Stimulated activated CD8-positive, alpha-beta memory T cell treated with anti-CD3 and anti-CD28 coated beads, Interleukin-7, amount 100 ng/mL, for 4 hours (primary cell): ENCODE results near the gene SMURF1.

ENCODE experiments used
- DNase-seq, 2 donors: peaks; one replicate each; pipeline ENCODE4 v3.0.0-alpha.2; 2020; ENCODE audit warnings: low read depth in 2 of 2

SMURF1 gene

GRCh38 chr7:99141841-99142726 lies 1.8 kb downstream of the SMURF1 start:
- DNase-seq, result peak; percentile 38 to 43

- no peak for DNase-seq
Observed at GRCh38 chr7:99141334-99141733, 2.6 kb downstream of the SMURF1 start.

DNA sequence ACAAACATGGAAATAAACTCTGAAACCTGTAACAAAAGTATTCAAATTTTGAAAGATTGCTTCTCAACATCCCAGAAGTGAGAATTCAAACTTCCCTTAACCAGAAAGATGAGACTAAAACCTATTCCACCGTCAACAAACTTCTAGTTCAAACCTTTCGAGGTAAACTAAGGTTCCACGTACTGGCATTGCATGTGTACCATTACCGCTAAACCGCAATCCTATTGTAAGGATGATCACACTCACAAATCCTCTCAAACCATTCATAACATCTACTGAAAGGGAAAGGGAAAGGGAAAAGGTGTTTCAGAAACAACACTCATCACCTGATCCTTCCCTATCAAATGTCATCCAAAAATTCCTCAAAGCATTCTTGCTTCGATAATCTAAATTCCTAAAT lies 3.1 kb downstream of the SMURF1 start:
- DNase-seq, result no peak

DNA sequence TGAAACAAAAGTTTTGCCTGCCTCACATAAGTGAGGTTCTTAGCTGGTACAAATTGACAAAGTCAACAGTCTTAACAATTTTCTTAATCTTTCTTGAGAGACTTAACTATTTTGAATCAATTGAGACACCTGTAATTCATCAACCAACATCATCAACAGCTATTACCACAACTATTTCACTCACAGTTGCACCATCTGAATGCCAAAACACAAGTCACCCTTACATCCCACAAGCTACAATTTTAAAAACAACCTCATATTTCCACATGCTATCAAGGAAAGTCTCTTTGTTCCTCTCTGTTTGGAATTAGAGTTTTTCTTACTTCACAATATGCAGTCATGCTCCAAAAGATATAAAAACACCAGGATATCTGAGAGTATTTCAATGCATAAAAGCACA lies 4.9 kb downstream of the SMURF1 start:
- DNase-seq, result no peak

DNA sequence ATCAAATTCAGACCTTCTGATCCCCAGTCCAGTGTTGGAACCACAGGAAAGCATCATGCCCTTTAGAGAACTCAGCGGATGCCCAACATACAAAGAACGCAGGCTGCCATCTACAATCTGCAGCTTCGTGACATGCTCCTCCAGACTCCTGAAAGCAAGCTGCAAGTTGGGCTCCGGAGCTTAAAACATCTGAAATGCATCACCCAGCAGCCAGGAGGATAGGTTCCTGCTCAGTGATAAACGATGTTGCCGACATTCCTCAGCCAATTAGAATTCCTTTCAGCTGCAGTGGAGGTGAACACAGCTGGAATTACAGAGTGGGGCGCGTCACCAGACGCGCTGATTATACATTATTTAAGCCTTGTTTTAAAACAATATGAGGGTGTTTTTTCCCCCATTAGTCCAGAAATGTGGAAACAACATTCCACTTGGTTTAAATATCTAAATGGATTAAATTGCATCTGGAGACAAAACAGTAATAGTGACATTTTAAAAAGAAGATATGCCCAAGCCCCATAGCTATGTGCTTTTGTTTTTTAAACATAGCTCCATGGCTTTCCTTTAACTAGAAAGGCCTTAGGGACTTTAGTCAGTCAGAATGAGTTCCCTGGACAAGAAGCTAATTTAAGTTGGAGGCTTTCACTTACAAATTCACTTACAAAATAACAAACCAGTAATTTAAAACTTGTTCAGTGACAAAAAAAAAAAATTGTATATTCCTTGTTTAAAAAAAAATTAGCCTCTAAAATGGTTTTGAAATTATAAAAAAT lies 6.3 kb downstream of the SMURF1 start:
- no peak for DNase-seq

GRCh38 chr7:99135938-99136337 lies 8.0 kb downstream of the SMURF1 start:
- DNase-seq, result no peak

DNA sequence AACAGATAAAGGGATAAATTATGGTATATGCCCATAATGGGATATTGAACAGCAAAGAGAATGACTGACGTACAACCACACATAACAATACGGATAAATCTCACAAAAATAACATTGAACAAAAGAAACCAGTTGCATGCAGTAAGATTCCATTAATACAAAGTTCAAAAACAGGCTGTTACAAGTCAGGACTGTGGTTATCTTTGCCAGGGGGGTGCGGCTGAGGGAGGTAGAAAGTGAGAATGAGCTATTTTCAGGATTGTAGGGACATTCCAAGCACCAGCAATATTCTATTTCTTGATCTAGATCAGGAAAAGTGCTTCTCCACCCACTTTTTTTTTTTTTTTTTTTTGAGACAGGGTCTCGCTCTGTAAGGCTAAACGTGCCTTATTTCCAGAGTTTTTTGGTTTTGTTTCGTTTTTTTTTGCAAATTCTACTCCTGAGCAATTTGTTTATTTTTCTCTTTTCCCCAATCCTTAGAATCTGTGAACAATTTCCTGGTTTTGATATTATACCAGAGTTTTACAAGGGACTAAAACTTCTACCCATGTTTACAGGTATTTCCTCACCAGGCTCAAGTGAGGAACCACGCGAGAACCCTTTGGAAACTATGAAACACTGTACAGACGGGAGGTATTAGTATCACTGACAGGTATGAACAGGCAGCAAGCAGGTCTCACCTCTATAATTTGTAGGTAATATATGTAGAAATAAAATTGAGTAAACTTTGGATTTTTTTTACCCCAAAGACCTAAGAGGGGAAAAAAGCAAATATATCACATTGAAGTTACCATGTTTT lies 9.9 kb downstream of the SMURF1 start:
- DNase-seq, result no peak

GRCh38 chr7:99132595-99133321 lies 11.2 kb downstream of the SMURF1 start:
- no peak for DNase-seq

DNA sequence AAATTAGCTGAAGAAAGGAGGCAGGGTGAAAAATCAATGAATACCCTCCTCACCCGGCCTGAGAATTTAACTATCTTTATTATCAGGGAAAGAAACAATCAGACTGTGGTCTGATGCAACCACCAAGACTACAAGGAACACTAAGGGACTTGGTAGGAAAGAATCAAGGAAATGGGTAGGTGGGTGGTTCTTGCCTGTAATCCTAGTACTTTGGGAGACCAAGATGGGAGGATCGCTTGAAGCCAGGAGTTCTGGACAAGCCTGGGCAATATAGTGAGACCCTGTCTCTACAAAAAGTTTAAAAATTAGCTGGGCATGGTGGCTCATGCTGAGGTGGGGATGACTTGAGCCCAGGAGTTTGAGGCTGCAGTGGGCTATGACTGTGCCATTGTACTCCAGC lies 12.6 kb downstream of the SMURF1 start:
- no peak for DNase-seq

DNA sequence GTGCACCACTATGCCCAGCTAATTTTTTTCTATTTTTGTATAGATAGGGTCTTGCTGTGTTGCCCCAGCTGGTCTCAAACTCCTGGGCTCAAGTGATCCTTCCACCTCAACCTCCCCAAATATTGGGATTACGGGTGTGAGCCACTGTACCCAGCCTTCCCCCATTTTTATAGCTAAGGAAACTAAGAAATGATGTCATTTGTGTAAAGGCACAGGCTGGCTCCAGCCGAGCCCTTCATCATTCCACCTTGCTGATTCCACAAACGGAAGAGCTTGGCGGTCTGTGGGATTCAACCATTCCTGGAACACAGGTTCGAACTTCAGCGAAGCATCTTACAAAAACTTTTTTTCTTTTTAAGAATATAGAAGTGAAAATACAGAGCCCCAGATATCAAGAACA lies 14.4 kb downstream of the SMURF1 start:
- DNase-seq, result no peak

GRCh38 chr7:99129001-99129400 lies 14.9 kb downstream of the SMURF1 start:
- no peak for DNase-seq

- no peak for DNase-seq
Observed at GRCh38 chr7:99128076-99128950, 15.6 kb downstream of the SMURF1 start.

DNA sequence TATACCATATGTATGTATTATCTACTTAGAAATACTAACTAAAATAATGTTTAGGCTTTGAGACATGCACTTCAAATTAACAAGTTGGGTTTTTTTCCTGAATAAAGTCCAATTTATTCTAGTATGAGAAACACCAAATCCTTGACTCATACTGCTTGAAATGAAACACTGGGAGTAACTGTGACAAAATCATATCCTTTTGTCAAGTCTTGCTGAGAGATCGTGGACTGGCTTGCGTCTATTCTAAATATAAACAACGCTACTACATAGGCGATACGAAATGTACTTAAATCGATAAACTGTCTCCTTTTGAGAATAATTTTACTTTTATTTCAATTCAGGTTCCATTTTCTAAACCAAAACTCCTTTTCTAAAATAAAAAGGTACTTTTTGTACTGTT lies 16.3 kb downstream of the SMURF1 start:
- DNase-seq, result no peak

GRCh38 chr7:99126921-99127553 lies 16.9 kb downstream of the SMURF1 start:
- DNase-seq, result no peak

- DNase-seq, result no peak
Observed at GRCh38 chr7:99125505-99125865, 18.4 kb downstream of the SMURF1 start.

DNA sequence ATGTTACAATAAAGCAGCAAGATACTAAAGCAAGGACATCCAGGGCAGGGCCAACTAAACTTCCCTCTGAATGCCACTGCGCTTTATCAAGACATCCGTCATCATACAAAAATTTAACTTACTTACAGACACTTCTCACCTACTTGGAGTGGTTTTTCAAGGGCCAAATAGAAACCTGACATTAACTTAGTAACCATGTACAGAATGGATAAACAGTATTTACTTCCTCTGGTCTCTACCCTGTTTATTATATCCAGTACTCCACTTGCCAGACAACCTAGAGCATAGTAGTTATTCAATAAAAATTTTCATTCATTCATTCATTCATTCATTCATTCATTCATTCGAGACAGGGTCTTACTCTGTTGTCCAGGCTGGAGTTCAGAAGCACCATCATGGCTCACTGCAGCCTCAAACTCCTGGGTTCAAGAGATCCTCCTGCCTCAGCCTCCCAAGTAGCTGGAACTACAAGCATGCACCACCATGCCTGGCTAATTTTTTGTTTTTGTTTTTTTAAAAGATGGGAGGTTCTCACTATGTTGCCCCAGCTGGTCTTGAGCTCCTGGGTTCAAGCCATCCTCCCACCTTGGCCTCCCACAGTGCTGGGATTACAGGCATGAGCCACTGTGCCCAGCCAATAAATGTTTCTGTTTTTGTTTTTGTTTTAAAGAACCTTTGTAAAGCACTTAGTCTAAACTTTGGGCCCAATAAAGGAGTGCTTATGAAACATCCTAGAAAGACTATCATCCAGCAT lies 19.0 kb downstream of the SMURF1 start:
- DNase-seq, result no peak

- DNase-seq, result no peak
Observed at GRCh38 chr7:99124236-99124635, 19.7 kb downstream of the SMURF1 start.

DNA sequence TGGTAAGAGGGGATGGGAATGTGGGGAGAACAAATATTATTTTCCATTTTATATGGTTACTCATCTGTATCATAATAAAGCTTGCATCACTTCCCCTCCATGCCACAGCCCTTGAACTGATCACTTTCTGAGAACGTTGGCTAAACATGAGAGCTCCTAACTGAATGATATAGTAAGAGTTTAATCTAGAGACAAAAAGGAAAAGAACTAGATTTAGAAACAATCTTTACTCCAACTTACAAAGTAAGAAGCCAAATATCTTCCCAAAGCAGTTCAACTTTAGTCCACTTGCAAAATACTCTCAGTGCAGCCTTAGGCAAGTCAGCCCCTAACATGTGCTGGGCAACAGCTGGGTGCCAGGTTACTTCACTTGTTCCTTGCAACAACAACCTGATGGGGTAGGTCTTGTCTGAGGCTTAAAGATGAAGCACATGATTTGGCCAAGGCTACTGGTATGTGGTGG lies 20.3 kb downstream of the SMURF1 start:
- DNase-seq, result no peak

DNA sequence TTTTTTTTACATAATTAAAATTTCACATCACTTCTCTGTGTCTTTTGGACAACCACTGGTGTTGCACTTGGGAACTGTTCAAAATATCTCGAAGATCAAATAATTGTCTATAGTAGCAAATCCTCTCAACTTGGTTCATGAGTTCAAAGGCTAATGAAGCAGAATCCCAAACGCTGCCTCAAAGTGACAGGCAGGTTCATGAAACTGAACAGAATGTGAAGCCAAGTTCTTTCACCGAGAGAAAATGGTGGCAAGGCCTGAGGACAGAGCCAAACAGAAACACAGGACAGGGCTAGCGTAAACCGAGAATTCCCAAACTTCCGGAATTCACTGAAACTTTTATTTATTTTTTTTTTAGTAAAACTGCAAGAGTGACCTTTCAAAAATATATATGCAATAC lies 21.1 kb downstream of the SMURF1 start:
- no peak for DNase-seq
